Stimulated activated CD4-positive, alpha-beta T cell treated with anti-CD3 and anti-CD28 coated beads, Interleukin-2, amount 100 ng/mL, for 4 hours (primary cell): ENCODE measurements around the gene BCORL1.
A peak's percentile ranks its signal among the peaks of the same experiment; 100 is the strongest.

Experiments used
- DNase-seq: peaks from one replicate; pipeline ENCODE4 v3.0.0-alpha.2; 2020; ENCODE audit warnings: low read depth

BCORL1 gene

DNA sequence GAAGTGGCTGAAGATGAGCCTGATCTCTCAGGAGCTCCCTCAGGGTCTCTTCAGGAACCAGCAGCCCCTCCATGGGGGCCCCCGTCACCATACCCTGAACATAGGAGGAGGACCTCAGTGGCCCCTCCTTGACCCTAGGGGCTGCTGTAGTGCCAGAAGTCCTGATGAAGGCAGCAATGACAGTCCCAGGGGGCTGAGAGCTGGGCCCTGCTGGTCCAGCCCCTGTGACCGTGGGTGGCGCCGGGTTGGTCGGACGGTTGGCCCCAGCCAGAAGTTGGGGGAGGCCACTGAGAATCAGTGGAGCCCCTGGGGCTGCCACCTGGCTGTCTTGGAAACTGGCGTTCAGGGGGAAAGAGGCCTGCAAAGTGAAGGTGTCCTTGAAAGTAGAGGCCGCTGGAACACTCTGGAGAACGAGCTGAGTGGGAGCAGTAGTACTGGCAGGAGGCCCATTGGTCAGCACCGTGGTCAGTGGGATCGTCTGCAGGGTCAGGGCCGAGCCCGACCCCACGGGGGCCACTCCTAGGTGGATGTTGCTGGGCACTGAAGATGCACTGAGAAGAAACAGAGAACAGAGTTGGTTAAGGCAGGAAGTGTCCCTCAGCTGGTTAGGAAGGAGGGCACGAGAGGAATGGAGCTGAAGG, 84.7 kb downstream of the BCORL1 start:
- DNase-seq = no peak

DNA sequence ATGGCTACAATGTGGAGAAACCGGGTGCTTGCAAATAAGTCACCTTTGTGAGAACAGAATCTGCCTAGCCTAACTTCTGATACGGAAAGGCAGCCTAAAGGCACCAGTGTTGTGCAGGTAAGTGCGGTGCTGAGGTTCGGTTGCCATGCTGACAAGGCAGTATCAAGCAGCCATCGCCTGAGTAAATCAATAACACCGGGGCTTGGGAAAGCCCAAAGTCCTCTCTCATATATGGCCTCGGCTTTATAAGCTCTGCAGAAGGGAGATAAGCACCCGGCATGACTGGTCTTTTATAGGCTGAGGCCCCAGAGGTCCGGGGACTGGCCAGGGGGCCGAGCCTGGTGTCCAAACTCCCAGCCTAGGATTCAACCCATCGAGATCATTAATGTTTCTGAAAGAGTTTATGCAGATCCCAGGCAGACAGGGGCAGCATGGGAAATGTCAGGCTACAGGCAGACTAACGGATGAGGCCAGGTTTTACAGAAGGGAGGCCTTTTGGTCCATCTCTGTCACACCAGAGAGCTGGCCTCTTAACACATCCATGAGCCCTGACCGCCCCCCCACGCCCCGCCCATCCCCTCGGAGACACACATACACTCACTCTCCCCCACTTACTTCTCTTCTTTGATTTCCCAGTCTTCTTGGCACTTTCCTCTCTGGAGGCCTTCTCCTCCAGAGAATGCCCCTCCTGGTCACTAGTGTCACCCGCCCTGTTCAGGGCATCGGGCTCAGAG, 89.3 kb downstream of the BCORL1 start:
- no peak for DNase-seq

DNA sequence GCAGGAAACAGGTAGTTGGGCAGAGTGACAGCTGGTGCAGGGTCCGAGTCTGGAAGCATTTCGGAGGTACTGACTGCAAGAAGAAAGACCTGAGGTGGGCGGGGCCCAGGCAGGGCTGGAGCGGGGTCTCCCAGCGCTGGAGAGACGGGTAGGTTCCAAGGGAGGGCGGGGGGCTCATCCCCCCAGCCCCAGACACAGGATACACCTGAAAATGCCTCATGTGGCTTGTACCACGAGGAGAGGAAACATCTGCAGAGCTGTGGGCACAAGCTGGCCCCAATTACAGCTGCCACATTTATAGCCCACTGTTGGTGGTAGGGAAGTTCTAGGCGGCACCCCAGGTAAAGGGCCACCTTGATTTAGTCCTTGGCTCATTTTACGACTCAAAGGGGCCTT, 89.9 kb downstream of the BCORL1 start:
- no peak for DNase-seq

DNA sequence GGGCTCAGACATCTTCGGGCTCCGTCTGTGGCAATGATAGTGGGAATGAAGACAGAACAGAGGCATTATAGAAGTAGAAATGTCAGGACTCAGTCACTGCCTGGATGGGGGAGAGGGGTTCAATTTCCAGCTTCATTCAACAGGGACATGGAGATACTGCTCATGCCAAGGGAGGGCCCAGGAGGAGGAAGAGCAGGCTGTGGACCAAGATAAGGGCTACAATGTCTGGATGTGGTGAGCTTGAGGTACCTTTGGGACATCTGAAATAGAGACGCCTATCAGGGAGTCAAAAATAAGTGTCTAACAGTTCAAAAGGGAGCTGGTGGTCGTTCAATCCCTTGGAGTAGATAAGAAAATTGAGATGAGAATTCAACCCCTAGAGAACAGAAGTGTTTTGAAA, 93.3 kb downstream of the BCORL1 start:
- no peak for DNase-seq

DNA sequence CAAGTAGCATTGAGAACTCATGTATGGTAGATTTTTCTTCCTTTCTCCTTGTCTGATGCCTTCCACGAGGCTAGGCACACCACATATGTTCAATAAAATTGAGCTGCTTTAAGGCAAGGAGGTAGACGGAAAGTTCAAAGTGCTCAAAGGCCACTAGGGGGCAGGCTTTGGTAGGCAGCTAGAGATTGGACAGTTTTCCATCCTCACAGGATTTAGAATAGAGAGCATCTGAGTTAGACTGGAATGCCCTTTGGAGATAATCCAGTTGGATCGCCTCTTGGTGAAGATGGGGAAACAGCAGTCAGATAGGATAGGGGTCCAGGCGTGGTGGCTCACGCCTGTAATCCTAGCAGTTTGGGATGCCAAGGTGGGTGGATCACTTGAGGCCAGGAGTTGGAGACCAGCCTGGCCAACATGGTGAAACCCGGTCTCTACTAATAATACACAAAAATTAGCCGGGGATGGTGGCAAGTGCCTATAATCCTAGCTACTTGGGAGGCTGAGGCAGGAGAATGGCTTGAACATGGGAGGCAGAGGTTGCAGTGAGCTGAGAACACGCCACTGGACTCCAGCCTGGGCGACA, 97.5 kb downstream of the BCORL1 start:
- DNase-seq = peak; percentile 42

DNA sequence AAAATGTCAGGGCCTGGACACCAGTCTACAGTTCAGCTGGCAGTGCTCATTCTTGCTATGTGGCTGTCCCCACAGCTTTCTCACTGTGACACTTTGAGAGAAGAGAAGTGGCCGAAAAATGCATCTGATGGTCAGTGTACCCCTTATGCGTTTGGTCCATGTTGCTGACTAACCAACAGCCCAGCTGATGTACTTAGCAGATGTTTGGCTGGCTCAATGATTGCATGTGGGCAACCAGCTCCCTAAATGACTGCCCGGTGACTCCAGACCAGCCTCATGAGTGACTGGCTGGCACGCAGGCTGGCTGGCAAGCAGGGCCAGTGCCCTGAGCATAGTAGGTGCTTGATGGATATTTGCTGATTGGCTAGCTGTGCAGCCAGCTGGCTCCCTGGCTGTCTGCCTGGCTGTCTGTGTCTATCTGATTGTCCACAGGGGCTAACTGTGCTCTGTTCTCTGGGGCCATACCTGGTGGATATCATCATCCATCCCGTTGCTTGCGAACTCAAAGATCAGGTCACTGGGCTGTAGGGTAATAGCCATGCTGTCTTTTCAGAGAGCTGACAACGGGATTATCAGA, 98.4 kb downstream of the BCORL1 start:
- no peak for DNase-seq

DNA sequence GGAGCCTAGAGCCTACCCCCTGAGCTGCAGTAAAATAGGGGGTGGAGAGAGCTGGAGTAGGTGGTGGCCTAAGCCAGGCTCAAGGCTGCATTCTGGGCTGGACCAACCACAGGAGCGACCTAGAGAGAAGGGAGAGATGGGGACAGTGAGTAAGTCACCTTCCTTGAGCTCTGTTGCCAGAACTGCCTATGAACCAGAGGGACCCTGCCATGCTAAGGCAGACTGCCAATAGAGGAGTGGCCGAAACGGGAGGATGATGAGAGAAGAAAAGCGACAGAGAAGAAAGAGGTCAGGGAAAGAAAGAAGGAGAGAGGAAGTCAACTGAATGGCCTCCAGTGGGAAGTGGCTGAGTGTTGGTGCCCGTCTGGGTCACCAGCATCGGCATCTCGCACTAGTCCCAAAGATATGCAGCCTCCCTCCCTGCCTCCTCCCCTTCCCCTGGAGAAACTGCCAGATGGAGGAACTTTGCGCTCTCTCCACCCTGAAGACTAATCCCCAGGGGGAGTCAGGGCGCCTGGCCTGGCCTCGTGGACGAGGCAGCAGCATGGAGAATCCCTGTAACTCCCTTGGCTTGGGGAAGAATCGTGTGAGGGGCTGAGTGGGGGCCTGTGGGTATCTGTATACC, 99.1 kb downstream of the BCORL1 start:
- no peak for DNase-seq

DNA sequence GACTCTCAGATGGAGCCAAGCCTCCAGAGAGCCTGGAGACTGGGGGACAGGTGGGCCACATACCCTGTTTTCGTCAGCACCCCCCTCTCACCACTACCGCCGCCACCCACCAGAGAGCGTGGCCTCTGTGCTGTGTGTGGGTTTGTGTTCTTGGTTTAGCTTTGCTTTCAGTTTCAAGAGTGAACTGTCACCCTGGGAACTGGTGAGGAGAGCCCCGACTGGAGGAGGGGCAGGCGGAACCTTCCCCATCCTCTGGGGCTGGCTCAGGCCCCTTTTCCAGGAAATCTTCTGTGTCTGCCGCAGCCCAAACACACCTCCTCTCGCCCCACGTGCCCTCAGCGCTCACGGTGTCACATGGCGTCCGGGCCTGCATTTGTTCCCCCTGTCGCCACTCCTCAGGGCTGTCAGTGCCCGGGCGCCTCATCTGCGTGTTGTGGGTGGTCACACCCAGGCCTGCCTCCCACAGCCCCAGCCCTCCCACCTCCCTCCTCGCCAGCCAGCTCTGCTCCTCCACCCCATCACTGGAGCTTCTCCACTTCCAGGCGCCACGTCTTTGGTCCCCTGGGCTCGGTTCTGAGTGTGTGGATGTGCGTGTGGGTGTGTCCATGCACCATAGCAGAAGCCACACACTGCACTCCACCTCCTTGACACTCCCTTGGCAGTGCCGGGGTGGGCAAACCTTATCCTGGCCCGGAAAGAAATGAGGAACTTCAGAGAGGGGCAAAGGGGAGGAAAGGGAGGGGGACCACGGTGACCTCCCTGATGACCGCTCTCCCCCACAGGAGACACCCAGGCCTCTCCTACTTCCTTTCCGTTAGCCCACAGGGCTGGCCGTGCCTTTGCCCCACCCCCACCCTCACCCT, 100.0 kb downstream of the BCORL1 start:
- DNase-seq = peak; percentile 67

DNA sequence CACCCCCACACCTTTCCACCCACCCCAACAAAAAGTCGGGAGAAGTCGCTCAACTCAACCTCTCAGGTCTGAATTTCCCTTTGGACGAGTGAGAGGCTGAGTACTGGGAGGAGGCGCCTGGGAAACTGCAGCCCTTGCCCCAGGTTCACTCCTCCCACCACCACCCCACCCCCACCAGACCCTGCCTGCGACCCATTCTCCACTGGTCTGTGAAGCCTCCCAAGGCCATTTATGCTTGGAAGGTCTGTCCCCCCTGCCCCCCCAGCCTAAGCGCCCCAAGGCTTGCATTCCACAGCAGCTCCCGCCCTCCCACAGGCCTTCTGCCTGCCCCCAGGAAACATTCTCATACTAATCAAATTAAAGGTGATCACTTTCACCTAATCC, 100.7 kb downstream of the BCORL1 start:
- DNase-seq = no peak

DNA sequence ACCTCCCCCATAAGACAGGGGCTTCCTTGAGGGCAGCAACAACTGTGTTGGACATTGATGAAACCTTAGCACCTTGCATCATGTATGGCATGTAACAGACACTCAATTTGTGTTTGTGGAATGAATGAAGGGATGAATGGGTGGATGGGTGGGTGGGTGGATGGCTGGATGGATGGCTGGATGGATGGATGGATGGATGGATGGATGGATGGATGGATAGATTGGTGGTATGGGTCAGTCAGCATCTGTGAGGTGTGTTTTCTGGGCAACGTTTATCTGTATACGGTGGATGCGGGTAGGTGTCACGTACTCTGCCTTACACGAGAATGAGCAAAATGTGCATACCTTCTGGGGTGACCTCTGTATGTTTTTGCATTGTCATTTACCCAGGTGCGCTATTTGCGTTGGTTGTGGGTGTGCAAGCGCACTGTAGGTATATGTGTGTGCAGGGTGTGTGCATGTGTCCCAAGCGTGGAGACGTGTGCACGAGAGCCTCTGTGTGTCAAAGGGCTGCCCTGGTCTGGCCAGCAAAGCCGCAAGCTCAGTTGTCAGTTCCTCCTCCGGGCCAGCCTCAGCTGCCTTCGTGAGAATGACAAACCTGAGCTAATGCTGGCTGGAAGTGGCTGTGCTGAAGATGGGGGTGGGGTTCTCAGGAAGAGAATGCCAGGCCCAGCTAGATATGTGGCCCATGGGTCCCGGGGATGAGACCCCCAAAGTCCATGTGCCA, 101.4 kb downstream of the BCORL1 start:
- no peak for DNase-seq

DNA sequence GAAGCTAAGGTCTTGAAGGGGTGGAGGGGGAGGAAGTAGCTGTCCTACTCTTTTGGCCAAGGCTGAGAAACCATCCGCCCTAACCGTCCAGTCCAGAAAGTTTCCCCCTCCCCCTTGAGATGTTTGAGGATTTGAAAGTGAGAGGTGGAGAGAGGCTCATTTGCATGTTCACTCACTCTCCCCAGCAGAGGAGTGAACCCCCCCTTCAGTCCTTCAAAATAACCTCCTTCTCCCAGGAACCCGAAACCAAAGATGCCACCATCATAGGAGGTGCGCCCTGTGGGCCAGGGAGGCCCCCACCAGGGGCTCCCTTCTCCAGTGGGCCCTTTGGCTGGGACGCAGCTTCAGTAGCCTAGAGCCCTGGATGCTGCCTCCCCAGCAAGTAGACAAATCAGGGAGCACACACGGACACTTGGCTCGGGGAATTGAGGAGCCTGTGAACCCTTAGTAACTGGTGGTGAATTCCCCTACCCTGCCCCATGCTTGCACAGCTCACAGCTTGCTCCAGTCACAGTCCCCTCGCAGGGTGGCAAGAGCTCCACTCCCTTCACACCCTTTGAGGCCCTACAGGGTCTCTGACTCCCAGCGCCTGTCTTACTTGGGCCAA, 102.3 kb downstream of the BCORL1 start:
- DNase-seq = no peak

DNA sequence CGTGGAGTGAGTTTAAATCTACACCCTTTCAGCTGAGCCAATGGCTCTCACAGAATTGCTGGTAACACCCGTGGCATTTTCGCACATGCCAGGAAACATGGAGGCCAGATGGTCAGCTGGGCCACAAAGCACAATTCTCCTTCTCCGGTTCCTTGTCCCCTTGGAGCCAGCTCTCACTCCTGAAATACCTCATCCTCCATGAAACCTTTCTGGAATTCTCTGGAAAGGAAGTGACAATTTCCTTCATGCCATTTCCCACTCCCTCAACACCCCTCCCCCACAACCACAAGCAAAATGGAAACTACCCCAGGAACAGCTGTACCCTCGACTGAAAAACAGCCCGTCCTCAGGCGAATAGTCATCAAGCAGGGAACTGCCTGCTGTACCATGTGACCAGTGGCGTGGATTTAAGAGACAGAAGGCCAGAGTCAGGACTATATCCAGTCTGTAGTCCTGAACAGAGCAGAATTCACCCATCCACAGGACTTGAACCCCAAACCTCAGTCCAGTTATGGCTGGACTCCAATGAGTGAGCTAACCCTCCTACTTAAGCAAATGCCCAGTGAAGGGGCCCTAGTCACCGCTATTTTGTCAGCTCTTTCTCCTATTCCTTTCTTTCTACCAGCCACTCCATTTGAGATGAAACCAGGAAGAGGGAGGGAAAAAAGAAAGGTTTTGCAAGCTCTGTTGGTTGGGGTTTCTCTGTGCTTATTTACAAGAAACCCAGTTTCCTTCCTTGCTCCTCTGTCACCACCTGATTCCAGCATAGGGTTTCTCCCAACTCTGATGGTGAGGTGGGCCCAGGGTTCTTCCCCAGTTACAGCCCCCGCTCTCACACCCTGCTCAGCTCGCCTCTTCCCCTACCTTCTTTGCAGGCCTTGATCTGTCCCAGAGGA, 103.4 kb downstream of the BCORL1 start:
- DNase-seq = no peak

DNA sequence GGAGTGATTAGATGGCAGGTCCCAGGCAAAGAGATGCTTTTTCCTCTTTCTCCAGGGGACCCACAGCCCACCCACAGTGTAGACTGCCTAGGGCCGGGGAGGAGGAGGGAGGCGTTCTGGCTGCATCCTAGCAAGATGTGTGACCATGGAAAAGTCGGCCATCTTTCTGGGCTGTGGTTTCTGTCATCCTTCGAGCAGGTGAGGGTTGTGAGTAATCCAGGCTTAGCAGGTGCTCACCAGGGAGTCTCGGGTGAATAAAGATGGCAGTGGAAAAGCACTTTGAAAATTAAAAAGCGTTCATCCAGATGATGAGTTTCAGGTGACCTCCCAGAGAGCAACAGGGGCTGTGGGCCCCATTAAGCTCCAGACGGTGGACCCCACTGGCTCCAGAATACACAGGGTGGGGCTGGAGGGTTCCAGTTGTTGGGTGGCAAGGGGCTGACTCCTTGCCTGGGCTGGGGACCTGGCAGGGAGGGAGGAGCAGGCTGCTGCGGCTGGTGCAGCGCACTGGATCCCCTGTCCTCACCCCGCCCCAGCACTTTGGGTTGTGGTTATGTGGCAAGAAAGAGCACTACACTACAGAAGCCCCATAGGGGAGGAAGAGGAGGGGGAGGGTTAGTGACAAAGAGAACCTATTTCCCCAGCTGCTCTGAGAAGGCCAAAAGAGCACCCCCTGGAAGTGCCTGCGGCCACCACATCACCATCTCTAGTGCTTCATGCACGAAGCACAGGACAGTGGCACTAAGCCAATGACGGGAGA, 104.2 kb downstream of the BCORL1 start:
- peak; percentile 47 for DNase-seq

DNA sequence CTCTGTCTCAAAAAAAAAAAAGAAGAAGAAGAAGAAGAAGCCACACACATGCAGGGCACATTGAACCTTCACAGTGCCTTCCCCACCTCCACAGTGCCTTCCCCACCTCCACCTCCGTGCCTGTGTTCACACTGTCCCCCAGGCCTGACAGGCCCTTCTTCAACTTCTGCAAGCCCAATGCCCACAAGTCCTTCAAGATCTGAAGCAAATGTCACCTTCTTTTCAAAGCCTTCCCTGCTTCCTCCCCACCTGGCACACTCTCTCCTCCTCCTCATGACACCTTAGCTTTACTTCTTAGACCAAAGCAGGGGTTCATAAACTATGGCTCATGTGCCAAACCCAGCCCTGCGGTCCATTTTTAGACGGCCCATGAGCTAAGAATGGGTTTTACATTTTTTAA, 107.9 kb downstream of the BCORL1 start:
- no peak for DNase-seq

DNA sequence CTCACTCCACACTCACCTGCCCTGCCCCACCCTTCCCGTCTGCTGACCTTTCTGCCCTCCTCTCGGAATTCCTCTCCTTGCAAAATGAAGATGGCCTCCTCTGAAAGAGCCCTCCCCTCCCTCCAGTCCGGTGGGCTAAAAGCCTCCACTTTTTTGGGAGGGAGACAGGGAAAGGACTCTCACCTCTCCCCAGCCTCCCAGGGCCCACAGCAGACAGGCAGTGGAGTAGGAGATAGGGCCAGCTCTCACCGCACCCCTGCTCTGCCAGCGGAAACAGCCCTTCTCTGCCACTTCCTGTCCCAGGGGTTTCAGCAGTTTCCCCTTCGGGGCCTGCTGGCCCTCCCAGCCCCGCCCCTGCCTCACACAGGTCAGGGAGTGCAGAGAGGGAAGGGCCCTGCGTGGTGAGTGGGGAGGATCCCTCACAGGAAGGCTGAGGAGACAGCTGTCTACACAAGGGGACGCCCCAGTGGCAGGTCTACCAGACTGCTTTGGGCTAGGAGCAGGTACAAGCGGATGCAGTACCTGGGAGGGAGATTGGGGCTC, 109.6 kb downstream of the BCORL1 start:
- peak; percentile 58 for DNase-seq

DNA sequence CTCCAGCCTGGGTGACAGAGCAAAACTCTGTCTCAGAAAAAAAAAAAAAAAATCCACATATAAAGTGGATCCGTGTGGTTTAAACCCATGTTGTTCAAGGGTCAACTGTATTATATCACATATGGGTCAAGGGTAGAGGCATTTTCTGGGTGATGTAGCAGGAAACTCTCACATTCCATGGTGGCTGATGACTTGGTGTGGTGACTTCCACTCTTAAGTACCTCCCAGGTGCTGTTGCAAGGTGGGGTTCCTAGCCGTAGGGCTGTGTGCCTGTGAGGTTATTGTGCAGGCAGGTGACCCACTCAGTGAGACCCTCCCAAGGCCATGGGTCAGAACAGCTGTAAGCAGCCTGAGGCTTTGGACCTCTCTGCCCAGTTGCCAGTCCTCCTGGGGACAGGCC, 110.8 kb downstream of the BCORL1 start:
- no peak for DNase-seq

DNA sequence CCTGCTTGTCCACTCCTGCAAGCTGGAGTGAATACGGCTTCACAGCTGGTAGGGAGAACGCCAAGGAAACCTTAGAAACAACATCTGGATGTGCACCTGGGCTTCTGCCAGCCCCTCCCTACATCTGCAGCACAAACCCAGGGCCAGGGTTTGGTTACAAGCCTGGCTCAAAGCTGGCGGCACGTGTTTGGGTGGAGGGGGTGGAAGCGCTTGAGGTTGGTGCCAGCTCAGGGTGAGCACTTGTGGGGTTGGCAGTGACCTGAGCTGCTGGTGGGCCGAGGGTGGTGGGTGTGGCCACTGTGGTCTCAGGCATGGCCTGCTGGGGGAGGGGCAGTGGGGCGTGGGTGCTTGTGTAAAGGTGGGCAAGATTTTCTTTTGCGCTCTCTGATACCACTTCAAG, 112.3 kb downstream of the BCORL1 start:
- DNase-seq = no peak

DNA sequence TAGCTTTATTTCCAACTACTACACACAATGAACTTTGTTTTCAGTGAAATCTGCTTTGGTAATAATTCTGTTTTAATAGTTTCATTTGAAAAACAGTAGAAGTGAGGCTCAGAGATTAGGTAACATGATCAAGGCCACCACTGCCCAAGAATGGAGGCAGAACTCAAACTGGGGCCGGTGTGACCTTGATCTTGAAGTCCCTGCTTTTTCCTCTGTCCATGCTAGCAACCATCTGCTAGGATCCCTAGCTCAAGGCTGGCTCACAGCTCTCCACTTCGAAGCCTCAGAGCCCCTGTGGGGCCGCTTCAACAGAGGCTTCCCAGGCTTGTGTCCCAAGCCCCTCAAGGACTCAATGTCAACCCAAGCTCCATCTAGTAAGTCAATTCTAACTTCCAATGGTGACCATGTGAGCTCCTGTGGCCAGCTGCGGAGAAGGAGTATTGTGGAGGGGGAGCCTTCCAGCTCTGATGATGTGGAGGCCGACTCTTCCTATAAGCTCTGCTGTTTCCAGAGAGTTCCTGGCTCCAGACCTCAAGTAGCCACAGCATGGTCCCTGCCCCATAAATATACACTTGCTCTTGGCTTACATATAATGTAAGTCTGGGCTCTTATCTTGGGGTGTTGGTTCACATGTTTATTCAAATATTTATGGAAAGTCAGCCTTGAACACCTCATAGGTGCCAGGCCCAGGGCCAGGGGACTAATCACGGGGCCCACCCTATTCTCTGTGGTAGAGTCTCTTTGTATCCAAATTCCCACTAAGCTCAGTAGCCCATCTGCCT, 113.0 kb downstream of the BCORL1 start:
- DNase-seq = no peak
